Muscle of arm (tissue), 12 donors: ENCODE results near the gene ZNF200. TPM values are rescaled to one million over a fixed set of nuclear protein-coding genes. Genes with fewer than 3 reads are reported as not detected.
"Not testable (repeated sequence)": the region's sequence is repeated elsewhere in the genome, so short reads cannot be mapped to it uniquely, and the experiment has no call there.

ENCODE experiments used
- DNase-seq: peaks from one replicate; pipeline ENCODE4 v3.0.0-alpha.2; 2013
- polyA plus RNA-seq, 12 donors: library from polyadenylated mRNA; unstranded; fragments of 120-200 nt; gene quantifications; one replicate each; pipeline ENCODE4 v1.2.1, GENCODE V29; 2013; ENCODE audit not compliant: insufficient read length in 12 of 12

The ZNF200 gene
- polyA plus RNA-seq, 12 donors, result 6.3 to 14.0 (median 7.6) TPM; not detected in 1

DNA sequence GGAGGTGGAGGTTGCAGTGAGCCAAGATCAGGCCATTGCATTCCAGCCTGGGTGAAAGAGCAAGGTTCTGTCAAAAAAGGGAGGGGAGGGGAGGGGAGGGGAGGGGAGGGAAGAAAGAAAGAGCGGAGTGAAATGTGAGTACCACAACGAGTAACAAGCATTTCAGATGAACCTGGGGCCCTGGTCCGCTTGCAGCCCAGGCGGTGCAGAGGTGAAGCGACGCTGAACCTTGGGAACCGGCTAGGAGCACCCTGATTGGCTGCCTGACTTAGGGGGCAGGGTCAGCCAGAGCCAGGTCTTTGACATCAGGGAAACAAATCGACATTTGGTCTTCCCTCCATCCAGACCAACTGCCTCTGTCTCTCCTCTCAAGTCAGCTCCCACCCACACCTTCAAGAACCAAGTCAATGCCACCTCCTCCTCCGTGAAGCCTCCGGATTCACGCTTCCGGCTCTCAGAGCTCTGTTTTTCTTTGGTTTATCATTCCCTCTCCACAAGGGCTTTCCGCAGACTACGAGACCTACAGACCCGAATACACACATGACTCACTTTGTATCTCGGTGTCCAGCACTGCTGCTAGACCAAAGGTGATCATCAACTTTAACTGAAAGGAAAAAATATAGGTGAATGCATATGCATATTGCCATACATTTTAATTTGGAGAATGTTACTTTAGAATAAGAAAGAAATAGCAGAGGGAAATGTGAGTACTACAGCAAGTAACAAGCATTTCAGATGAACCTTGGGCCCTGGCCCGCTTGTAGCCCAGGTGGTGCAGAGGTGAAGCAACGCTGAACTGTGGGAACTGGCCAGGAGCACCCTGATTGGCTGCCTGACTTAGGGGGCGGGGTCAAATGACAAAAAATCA lies 27.6 kb downstream of the ZNF200 start:
- DNase-seq, result no peak

DNA sequence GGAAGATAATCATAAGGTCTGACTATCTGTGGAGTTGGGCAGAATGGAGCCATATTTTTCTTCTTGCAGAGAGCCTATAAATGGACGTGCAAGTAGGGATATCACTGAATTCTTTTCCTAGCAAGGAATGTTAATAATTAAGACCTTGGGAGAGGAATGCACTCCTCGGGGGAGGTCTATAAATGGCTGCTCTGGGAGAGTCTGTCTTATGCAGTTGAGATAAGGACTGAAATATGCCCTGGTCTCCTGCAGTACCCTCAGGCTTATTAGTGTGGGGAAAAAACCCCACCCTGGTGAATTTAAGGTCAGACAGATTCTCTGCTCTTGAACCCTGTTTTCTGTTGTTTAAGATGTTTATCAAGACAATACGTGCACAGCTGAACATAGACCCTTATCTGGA lies 29.0 kb downstream of the ZNF200 start:
- DNase-seq, result not testable (repeated sequence)

DNA sequence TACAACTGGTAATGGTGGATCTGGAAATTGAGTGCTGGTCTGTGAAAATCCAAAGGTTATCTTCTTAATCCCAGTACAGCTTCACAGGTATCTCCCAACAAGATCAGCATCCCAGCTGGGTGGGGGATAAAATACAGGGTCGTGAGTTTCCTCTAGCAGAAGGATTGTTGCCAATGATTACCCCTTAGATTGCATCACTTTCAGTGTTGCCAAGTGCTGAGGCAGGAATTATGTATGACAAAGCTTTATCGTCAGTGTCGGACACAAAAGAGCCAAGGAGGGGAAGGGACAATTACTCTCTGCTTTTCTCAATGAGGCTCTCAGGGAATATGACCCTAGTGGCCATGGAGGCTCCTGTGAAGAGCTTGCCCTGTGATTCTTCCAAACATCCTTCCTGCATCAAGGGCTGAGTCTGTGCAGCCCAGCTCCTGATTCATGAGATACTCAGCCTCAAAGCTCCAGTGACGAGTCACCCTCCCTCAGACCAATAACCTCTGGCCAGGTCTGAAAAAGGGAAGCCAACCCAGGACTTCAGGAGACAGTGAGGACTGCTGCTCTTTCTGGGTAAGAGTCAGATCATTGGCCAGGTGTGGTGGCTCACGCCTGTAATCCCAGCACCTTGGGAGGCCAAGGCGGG lies 31.9 kb downstream of the ZNF200 start:
- no peak for DNase-seq

DNA sequence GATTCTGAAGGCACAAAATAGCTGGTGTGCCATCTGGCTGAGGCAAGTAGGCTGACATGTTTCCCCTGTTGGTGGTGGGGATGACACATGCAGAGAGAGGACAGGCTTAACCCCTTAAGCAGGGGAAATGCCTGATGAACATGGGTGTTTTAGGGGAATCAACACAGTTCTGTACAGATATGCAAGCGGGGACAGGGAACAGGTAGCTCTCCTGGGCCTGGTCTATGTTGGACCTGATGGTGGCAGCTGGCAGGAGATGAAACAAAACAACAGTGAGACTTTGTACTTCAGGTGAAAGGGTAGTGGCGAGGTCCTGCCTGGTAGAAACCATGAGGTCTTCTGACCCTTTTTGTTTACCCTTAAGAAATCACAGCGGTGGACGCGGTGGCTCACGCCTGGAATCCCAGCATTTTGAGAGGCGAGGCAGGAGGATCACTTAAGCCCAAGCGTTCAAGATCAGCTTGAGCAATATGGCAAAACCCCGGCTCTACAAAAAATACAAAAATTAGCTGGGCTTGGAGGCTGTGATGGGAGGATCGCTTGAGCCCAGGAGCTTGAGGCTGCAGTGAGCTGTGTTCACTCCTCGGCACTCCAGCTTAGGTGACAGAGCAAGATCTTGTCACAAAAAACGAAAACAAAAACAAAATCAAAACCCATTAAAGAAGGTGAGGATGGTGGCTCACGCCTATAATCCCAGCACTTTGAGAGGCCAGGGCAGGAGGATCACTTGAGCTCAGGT lies 36.5 kb downstream of the ZNF200 start:
- DNase-seq, result no peak

DNA sequence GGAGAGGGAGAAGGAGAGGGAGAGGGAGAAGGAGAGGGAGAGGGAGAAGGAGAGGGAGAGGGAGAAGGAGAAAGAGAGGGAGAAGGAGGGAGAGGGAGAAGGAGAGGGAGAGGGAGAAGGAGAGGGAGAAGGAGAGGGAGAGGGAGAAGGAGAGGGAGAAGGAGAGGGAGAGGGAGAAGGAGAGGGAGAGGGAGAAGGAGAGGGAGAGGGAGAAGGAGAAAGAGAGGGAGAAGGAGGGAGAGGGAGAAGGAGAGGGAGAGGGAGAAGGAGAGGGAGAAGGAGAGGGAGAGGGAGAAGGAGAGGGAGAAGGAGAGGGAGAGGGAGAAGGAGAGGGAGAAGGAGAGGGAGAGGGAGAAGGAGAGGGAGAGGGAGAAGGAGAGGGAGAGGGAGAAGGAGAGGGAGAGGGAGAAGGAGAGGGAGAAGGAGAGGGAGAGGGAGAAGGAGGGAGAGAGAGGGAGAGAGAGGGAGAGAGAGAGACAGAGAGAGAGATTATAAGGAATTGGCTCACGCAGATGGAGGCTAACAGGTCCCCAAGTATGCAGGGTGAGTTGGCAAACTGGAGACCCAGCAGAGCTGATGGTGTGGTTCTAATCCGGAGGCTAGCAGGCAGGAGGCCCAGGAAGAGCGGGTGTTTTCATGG lies 37.1 kb downstream of the ZNF200 start:
- not testable (repeated sequence) for DNase-seq

DNA sequence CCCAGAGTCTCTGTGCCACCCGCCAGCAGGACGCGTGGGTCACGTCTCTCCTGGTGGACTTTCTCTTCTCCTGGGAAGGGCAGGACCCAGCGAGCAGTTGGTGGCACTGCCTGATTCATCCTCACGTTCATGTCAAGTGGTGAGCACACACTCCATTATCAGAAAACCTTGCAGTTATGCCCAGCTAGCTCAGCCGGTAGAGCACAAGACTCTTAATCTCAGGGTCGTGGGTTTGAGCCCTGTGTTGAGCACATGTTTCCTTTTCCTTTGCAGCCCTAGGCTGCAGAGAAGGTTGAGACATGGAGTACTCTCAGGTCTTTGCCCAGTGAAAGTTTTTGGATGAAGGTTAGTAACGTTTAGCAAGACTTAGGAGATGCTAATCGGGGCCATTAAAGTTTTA lies 39.0 kb downstream of the ZNF200 start:
- no peak for DNase-seq

DNA sequence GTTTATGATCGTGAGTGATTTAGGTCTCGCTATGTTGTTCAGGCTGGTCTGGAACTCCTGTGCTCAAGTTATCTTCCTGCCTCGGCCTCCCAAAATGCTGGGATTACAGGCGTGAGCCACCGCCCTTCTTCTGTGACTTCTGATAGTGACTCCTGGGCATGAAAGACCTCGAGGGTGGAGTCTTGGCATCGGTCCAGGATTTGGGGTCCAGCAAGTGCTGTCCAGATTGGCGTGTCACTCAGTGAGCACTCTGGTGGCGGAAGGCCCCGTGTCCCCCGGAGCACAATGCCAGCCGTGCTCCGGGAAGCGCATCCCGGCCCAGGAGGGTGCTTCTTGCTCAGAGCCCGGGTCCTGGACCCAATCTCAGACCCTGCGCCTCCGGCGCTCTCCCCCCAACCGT lies 40.2 kb downstream of the ZNF200 start:
- DNase-seq, result no peak

DNA sequence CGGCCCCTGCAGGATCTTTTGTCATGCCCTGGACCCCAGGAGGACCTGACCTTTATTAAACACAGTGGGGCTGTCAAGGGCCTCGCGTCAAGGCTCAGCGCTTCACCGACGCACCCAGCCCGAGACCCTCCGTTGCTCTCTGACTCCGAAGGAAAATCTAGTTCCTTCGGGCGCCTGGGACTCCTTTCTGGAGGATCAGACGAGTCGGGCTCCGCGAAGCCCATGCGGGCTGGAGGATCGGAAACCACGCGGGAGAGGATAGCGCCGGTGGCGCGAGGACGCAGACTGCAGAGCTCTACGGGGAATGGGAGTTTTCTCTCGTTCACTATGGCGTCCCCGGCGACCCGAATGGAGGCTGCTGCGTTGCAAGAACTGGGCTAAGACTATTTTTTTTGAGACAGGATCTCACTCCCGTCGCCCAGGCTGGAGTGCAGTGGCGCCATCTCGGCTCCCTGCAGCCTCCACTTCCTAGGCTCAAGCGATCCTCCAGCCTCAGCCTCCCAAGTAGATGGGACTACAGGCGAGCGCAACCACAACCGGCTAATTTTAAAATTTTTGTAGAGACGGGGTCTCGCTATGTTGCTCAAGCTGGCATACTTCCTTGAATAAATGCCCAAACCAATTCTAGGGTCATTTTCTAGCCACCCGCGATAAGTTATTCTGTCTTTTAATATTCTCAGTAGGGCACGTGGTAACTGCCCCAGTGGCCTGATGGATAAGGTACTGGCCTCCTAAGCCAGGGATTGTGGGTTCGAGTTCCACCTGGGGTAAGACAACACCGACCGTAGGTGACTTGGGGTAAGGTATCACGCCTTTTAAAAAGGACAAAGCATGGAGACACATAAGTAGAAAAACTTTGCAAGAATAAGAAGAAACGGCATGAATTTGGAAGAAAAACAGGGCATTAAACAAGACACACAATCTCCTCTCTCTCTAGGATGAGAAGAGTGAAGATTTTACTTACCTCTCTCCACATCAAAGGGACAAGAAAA lies 41.4 kb downstream of the ZNF200 start:
- DNase-seq, result no peak

DNA sequence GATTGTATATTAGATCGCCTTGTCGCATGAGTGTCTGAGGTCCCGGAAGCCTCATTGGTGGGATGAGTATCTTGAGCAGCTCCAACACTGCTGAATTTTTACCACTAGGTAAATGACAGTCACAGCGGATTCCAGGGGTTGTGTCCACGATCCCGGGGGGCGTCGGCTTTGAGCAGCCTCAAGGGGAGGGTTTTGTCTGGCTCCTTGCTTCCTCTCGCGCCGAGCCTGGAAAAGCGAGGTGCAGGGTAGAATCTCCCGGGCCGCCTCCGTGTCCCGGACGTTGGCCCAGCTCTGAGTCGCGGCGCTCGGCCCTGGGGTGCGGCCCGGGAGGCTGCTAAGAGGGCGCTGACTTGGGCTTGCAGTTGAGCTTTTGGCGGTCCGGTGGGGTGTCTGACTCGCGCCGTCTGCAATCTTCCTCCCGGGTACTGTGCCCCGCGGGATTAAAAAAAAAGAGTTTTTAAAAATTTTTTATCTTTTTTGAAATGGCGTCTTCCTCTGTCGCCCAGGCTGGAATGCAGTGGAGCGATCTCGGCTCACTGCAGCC lies 42.4 kb downstream of the ZNF200 start:
- no peak for DNase-seq

DNA sequence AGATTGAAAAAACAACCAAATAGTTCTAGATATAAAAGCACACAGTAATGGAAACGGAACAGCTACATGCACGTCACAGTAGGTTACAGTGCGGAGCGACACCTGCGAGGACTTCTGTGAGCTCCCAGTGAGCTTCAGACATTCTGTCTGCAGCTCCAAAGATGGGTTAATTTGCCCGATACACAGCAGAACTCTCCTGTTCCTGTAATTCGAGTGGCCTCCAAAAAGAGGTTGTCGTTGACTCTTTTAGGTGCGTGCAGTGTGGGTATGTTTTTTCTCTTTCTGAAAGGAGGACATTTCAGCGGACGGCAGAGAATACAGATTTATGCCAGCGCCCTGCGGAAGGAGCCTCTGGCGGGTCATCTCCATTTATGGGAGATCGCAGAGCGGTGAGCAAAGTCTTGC lies 44.0 kb downstream of the ZNF200 start:
- no peak for DNase-seq

DNA sequence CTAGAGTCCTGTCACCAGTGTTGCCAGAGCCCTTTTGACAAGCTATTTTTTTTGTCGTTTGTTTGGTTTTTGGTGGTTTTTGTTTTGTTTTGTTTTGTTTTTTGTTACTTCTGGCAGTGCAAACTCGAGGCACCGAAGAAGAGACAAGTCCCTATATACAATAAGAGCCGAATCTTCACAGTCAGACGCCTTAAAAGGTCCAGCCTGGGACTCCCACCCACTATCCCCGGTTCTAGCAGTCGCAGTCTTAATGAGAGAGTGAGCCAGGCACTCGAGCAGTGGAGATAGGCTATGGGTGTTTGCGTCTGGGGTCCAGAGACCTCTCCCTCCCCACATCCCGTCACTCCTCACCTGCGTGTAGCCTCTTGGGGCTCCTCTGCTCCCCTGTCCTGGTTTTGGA lies 45.1 kb downstream of the ZNF200 start:
- DNase-seq, result no peak

DNA sequence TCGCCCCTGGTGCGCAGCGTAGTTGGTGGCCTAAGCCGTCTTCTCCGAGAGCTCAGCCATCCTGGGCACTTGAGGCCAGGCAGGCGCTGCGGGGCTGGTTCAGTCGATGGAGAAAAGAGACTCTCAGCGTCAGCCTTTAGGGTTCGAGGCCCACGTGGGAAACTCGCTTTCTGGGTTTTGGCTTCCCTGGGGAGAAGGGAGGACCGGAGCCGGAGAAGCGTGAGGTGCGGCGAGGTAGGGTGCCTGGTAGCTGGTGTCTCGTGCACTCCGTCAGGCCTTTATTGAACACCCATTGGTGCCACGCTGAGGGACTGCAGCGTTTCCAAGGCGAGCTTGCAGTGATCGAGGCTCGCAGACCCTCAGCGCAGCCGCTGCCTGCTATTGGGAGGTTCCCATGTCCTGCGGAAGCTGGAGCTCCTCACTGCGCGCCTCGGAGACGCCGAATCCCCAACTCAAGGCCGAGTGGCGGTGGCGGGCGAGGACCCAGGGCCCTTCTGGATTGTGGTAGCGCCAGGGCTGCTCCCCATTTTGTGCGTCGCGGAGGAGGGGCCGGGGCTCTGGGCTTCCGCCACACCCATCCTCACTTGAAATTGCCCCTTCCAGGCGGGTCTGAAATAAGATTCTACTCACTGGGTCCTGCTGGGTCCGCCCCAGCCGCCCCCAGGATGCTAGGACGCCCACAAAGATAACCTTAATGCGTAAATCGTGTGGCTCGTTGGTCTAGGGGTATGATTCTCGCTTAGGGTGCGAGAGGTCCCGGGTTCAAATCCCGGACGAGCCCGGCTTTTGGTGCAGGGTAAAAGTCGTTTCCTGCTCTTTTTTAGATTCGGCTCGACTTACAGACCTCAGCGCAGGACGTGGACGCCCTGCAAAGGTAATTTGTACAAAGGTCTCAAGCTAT lies 45.8 kb downstream of the ZNF200 start:
- no peak for DNase-seq

DNA sequence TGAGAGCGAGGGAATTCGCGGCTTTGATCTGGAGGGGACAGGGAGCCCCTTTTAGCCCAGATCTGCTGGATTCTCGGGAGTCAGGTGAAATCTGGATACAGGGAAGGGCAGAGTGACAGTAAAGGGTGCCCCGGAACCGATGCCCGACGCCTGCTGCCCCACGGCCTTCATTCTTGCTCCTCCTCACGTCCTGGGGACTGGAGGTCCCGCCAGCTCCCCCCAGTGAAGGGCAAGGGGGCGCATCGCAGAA lies 46.4 kb downstream of the ZNF200 start:
- no peak for DNase-seq

DNA sequence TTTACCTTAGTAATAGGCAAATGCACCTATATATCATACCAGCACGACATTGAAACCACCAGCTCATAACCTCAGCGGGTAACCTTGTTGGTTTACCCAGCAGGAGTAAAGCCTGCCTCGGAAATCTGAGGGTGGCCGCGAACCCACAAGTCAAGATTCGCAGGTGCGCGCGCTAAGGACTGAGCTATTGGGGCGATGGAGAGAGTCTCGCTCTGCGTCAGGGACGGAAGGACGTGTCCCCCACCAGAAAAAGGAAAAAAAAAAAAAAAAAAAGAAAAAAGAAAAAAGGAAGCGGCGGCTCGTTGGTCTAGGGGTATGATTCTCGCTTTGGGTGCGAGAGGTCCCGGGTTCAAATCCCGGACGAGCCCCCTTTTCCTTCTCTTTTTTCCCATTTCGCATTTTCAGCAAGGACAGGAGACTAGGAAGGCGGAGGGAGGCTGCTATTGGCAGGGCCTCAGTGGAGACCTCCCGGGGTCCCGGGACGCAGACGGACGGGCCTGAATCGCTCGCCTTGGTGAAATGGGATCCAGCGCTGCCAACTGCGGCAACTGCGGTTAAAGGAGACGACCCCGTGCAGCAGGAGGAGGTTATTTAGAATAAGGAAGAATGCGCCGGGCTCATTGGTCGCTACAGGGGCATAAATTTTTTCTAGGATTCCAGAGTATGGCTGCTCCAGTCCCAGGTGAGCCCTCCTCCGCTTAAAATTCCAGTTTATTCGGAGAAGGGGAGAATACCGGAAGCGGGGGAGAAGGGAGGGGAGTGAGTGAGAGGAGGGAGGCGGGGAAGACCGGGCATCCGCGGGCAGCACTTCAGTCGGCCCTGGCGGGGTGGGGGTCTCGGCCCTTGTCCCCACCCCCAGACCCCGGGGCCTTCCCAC lies 46.9 kb downstream of the ZNF200 start, which contains the start of gene OR1F1:
Gene OR1F1, plus strand, starts transcription at position 407 of the 877 bp plus-strand sequence.
- no peak for DNase-seq

DNA sequence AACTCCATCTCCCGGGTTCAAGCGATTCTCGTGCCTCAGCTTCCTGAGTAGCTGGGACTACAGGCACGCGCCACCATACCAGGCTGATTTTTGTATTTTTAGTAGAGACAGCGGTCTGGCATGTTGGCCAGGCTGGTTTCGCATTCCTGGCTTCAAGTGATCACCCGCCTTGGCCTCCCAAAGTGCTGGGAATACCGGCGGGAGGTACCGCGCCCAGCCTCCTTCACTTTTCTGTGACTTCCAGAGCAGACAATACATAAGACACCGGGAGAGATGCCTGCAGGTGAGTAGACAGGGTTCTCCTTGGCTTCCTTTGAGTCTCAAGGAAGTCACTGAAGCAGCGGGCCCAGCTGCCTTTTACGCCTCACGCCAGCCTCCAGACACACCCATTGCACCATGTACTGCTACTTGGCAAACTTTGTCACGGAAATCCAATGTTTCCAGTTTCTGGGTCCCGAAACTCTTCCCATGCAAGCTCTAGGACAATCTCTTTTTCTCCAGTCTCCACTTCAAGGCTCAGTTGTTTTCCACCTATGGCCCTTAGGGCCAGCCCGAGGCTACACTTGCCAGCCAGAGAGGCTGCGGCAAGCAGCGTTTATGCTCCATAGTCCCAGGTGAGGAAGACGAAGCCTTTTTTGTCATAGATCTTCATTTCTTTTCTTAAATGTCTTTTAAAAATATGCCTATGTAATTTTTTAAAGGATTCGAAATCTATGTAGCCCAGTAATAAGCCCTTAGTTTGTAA lies 47.8 kb downstream of the ZNF200 start:
- no peak for DNase-seq

DNA sequence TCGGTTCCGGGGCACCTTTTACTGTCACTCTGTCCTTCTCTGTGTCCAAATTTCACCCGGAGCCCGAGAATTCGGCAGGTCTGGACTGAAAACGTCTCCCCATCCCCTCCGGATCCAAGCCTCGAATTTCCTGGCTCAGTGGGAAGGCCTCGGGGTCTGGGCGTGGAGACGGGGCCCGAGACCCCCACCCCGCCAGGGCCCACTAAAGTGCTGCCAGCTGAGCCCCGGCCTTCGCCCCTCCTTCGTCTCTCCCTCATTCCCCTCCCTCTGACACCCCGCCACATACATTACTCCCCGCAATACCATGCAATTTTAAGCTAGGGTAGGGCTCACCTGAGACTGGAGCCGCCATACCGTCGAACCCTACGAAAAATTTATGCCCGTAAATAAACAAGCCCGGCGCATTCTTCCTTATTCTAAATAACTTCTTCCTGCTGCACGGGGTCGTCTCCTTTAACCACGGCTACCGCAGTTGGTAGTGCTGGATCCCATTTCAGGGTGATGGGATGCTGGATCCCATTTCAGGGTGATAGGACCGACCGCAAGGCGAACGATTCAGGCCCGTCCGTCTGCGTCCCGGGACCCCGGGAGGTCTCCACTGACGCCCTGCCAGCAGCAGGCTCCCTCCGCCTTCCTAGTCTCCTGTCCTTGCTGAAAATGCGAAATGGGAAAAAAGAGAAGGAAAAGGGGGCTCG lies 51.4 kb downstream of the ZNF200 start:
- no peak for DNase-seq
